ENCODE results near the gene ZWILCH.

GRCh38 chr15:66586155-66586976 lies 81.2 kb downstream of the ZWILCH start:
- TF ChIP-seq POLR2A (IDR thresholded peaks at IDR 0.05) (no peak), CTCF (IDR thresholded peaks at IDR 0.05) (no peak)
